ENCODE measurements around the gene UBQLN2. TPM values are rescaled to one million over a fixed set of nuclear protein-coding genes. Genes with fewer than 3 reads are reported as not detected.
"Not testable (repeated sequence)": the region's sequence is repeated elsewhere in the genome, so short reads cannot be mapped to it uniquely, and the experiment has no call there.

Gene UBQLN2
- total RNA-seq (31.9 TPM), polyA plus RNA-seq (ENCODE audit: insufficient read depth, low read depth, low replicate concordance) (16.4 TPM)
- long read RNA-seq, donor 1, full-length matches to known transcripts, result 83 of 83 reads
- long read RNA-seq, donor 1, partial matches to known transcripts, result 0 of 83 reads
- long read RNA-seq, donor 1, other reads (novel, unspliced or antisense), result 0 of 83 reads
- long read RNA-seq, donor 2, full-length matches to known transcripts, result 65 of 65 reads
- long read RNA-seq, donor 2, partial matches to known transcripts, result 0 of 65 reads
- long read RNA-seq, donor 2, other reads (novel, unspliced or antisense), result 0 of 65 reads
- long read RNA-seq, donor 3, full-length matches to known transcripts, result 87 of 87 reads
- long read RNA-seq, donor 3, partial matches to known transcripts, result 0 of 87 reads
- long read RNA-seq, donor 3, other reads (novel, unspliced or antisense), result 0 of 87 reads
- long read RNA-seq, donor 4, full-length matches to known transcripts, result 49 of 49 reads
- long read RNA-seq, donor 4, partial matches to known transcripts, result 0 of 49 reads
- long read RNA-seq, donor 4, other reads (novel, unspliced or antisense), result 0 of 49 reads
- long read RNA-seq, donor 5, full-length matches to known transcripts, result 10 of 10 reads
- long read RNA-seq, donor 5, partial matches to known transcripts, result 0 of 10 reads
- long read RNA-seq, donor 5, other reads (novel, unspliced or antisense), result 0 of 10 reads
- long read RNA-seq, donor 6, full-length matches to known transcripts, result 30 of 30 reads
- long read RNA-seq, donor 6, partial matches to known transcripts, result 0 of 30 reads
- long read RNA-seq, donor 6, other reads (novel, unspliced or antisense), result 0 of 30 reads
- long read RNA-seq, donor 7, full-length matches to known transcripts, result 43 of 43 reads
- long read RNA-seq, donor 7, partial matches to known transcripts, result 0 of 43 reads
- long read RNA-seq, donor 7, other reads (novel, unspliced or antisense), result 0 of 43 reads
- long read RNA-seq, donor 8, full-length matches to known transcripts, result 79 of 79 reads
- long read RNA-seq, donor 8, partial matches to known transcripts, result 0 of 79 reads
- long read RNA-seq, donor 8, other reads (novel, unspliced or antisense), result 0 of 79 reads
- long read RNA-seq, donor 9, full-length matches to known transcripts, result 49 of 49 reads
- long read RNA-seq, donor 9, partial matches to known transcripts, result 0 of 49 reads
- long read RNA-seq, donor 9, other reads (novel, unspliced or antisense), result 0 of 49 reads
- long read RNA-seq, donor 10, full-length matches to known transcripts, result 66 of 66 reads
- long read RNA-seq, donor 10, partial matches to known transcripts, result 0 of 66 reads
- long read RNA-seq, donor 10, other reads (novel, unspliced or antisense), result 0 of 66 reads

GRCh38 chrX:56563231-56564161 lies at the start of gene UBQLN2:
Gene UBQLN2, plus strand, starts transcription at chrX:56563627. Its CDS starts 247 bp downstream, at chrX:56563874.
- H3K27ac ChIP-seq (ENCODE audit: low read depth in 2 of 2, low read length in 2 of 2), result peak within 1 kb of the TSS; percentile 93 to 97
- peak within 1 kb of the TSS; percentile 83 to 93 (median 92) for H3K4me3 ChIP-seq (ENCODE audit: low read length in 3 of 3)
- FAIRE-seq (no peak), DNase-seq (peak; percentile 84 to 94 (median 88))
- no peaks in the 10 kb centered on the region for H3K9me3 ChIP-seq (ENCODE audit: control insufficient read depth in 2 of 3, insufficient read depth in 1 of 3, low read length in 3 of 3)
- no peaks in the 10 kb centered on the region for H3K4me1 ChIP-seq (ENCODE audit: control insufficient read depth in 2 of 3, insufficient read depth in 2 of 3, low read depth in 1 of 3, low read length in 3 of 3)
- intact Hi-C loops (cut with DNase I), result no loop called here
- peak within 1 kb of the TSS; percentile 84 to 95 (median 93) for H3K9ac ChIP-seq (ENCODE audit: low read length in 3 of 3)
- no peak for TF ChIP-seq CTCF (IDR thresholded peaks at IDR 0.05; ENCODE audit: borderline replicate concordance, extremely low read depth, insufficient read depth)
- H3K27me3 ChIP-seq (ENCODE audit: control insufficient read depth, insufficient read depth, low read length), result no peaks in the 10 kb centered on the region
- H3K36me3 ChIP-seq (ENCODE audit: control insufficient read depth in 2 of 3, insufficient read depth in 3 of 3, low read length in 3 of 3), result no peaks in the 10 kb centered on the region

GRCh38 chrX:56519642-56520041 lies 43.8 kb upstream of the UBQLN2 start:
- Histone ChIP-seq H3K9me3 (ENCODE audit: control insufficient read depth in 2 of 3, insufficient read depth in 1 of 3, low read length in 3 of 3) (no peaks in the 10 kb centered on the region), H3K4me1 (ENCODE audit: control insufficient read depth in 2 of 3, insufficient read depth in 2 of 3, low read depth in 1 of 3, low read length in 3 of 3) (no peaks in the 10 kb centered on the region), H3K36me3 (ENCODE audit: control insufficient read depth in 2 of 3, insufficient read depth in 3 of 3, low read length in 3 of 3) (no peaks in the 10 kb centered on the region), H3K4me3 (ENCODE audit: low read length in 3 of 3) (no peak overlapping the region), H3K27ac (ENCODE audit: low read depth in 2 of 2, low read length in 2 of 2) (no peak overlapping the region), H3K9ac (ENCODE audit: low read length in 3 of 3) (no peak overlapping the region), H3K27me3 (ENCODE audit: control insufficient read depth, insufficient read depth, low read length) (no peaks in the 10 kb centered on the region)
- DNase-seq, result no peak
- intact Hi-C loops (cut with DNase I), result no loop called here
- TF ChIP-seq CTCF (IDR thresholded peaks at IDR 0.05; ENCODE audit: borderline replicate concordance, extremely low read depth, insufficient read depth), result no peak
- no peak for FAIRE-seq

GRCh38 chrX:56529482-56530007 lies 33.9 kb upstream of the UBQLN2 start:
- H3K27me3 ChIP-seq (ENCODE audit: control insufficient read depth, insufficient read depth, low read length); FAIRE-seq; H3K4me1 ChIP-seq (ENCODE audit: control insufficient read depth in 2 of 3, insufficient read depth in 2 of 3, low read depth in 1 of 3, low read length in 3 of 3); H3K27ac ChIP-seq (ENCODE audit: low read depth in 2 of 2, low read length in 2 of 2); H3K9ac ChIP-seq (ENCODE audit: low read length in 3 of 3); H3K4me3 ChIP-seq (ENCODE audit: low read length in 3 of 3); H3K9me3 ChIP-seq (ENCODE audit: control insufficient read depth in 2 of 3, insufficient read depth in 1 of 3, low read length in 3 of 3); H3K36me3 ChIP-seq (ENCODE audit: control insufficient read depth in 2 of 3, insufficient read depth in 3 of 3, low read length in 3 of 3); DNase-seq; intact Hi-C loops (cut with DNase I): not testable (repeated sequence)

Measured in kidney (tissue), 22 donors.